ENCODE data around the gene UNC5A.

DNA sequence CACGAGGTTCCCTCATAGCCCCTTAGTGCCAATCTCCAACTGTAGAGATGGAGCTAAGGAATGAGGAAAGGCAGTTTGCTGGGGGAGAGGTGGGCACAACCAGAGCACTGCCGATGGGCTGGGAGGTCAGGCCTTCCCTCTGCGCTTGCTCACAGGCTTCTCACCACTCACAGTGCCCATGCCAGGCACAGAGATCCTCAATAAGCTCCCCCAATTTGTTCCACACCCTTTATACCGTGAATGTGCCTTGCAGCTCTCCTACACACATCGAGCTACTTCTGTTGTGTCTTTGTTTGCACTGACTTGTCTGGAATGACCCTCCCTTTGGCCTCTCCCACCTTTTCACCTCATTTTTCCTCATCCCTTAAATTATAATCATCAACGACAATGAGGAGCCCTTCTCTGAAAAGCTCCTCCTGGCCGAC, 90.4 kb downstream of the UNC5A start:
- no peak for TF ChIP-seq EZH2 (IDR thresholded peaks at IDR 0.05)
- TF ChIP-seq POLR2AphosphoS5 (IDR thresholded peaks at IDR 0.05; ENCODE audit: borderline replicate concordance, low read depth, low read length): no peak
- TF ChIP-seq FOXP2 (optimal IDR thresholded peaks at IDR 0.05; ENCODE audit: control extremely low read depth, extremely low read length, insufficient read depth): no peak

All from SK-N-MC (cell line).